Testis (tissue), 3 donors: ENCODE measurements around the gene AGBL1. TPM values are rescaled to one million over a fixed set of nuclear protein-coding genes. Genes with fewer than 3 reads are reported as not detected.

ENCODE experiments used
- DNase-seq: peaks from one replicate; pipeline ENCODE4 v3.0.0-alpha.2; 2019
- H3K27ac ChIP-seq, 2 donors: fragments of 200-600 bp; sonication (generic); one replicate each; pipeline ENCODE4 v1.5.1; 2019
- H3K27me3 ChIP-seq: fragments of 200-600 bp; sonication (generic); one replicate; pipeline ENCODE4 v1.5.1; 2019
- H3K36me3 ChIP-seq: fragments of 200-600 bp; sonication (generic); one replicate; pipeline ENCODE4 v1.5.1; 2017; ENCODE audit warnings: low read depth; ENCODE audit errors: missing control alignments
- H3K4me1 ChIP-seq: fragments of 200-600 bp; sonication (generic); one replicate; pipeline ENCODE4 v1.5.1; 2019
- H3K4me3 ChIP-seq, 2 donors: fragments of 200-600 bp; sonication (generic); one replicate each; pipeline ENCODE4 v1.5.1; 2017 to 2019
- H3K9me3 ChIP-seq: fragments of 200-600 bp; sonication (generic); one replicate; pipeline ENCODE4 v1.5.1; 2017
- CTCF ChIP-seq, 3 experiments: fragments of 450-650 bp in 2 of 3; fragments of 200-600 bp in 1 of 3; sonication (generic) in 1 of 3; IDR thresholded peaks; one replicate each; pipeline ENCODE4 v1.5.1; 2016 to 2019; ENCODE audit warnings: antibody characterized with exemption in 3 of 3, mild to moderate bottlenecking in 2 of 3, moderate library complexity in 1 of 3
- POLR2A ChIP-seq: fragments of 450-650 bp; IDR thresholded peaks from one replicate; pipeline ENCODE4 v1.6.1; 2017; ENCODE audit warnings: antibody characterized with exemption, mild to moderate bottlenecking, moderate library complexity
- WGBS, 2 donors: methylation state at CpG; one replicate each; pipeline ENCODE4 v1.1.5; 2018; 5-methylcytosine and 5-hydroxymethylcytosine counted together
- intact Hi-C: fragments of 100-400 bp; cut with DNase I; formaldehyde crosslinking; loops from one replicate; pipeline ENCODE4 v1.15.1; 2023; ENCODE audit warnings: low total_unique reads
- polyA plus RNA-seq: library from polyadenylated mRNA; stranded (reverse); fragments of 350-450 nt; fragmentation: Illumina TruSeq; extraction: RNeasy Lipid Tissue Mini Kit (QIAGEN cat#74804); gene quantifications from one replicate; pipeline ENCODE4 v1.2.3, GENCODE V29; 2014; ENCODE audit warnings: low read depth, low replicate concordance; ENCODE audit not compliant: insufficient read depth
- total RNA-seq, 2 donors: library from RNA; depleted of rRNA; stranded (reverse); fragments of >200 nt; gene quantifications; one replicate each; pipeline ENCODE4 v1.2.3, GENCODE V29; 2016

The AGBL1 gene
- total and polyA plus RNA-seq, 3 donors from 2014 or later, result 0.37 to 0.94 (median 0.70) TPM

GRCh38 chr15:86139828-86140227, 60.2 kb downstream of the AGBL1 start:
- Histone ChIP-seq H3K27ac (no peak overlapping the region), H3K9me3 (no peaks in the 10 kb centered on the region), H3K27me3 (no peaks in the 10 kb centered on the region), H3K4me1 (no peaks in the 10 kb centered on the region), H3K4me3 (no peak overlapping the region), H3K36me3 (no peaks in the 10 kb centered on the region)
- DNase-seq, result peak; percentile 24
- TF ChIP-seq CTCF (IDR thresholded peaks at IDR 0.05), result peak in 1 of 3 experiments; percentile 41
- no peak for TF ChIP-seq POLR2A
- intact Hi-C loops, result no loop called here
- WGBS, 2 donors, result 69 to 74% methylated on average over 9 of the region's 9 CpGs

GRCh38 chr15:86154705-86155104, 75.0 kb downstream of the AGBL1 start:
- no peaks in the 10 kb centered on the region for H3K27me3 ChIP-seq
- H3K4me1 ChIP-seq, result no peaks in the 10 kb centered on the region
- no peak for DNase-seq
- WGBS, 2 donors, result 81 to 88% methylated on average over 1 of the region's 1 CpG
- H3K36me3 ChIP-seq, result no peaks in the 10 kb centered on the region
- H3K9me3 ChIP-seq, result no peaks in the 10 kb centered on the region
- no peak overlapping the region for H3K4me3 ChIP-seq
- TF ChIP-seq POLR2A (no peak), CTCF (IDR thresholded peaks at IDR 0.05) (no peak)
- intact Hi-C loops, result no loop called here
- H3K27ac ChIP-seq, result no peak overlapping the region

GRCh38 chr15:86155551-86155950, 75.9 kb downstream of the AGBL1 start:
- no peak for TF ChIP-seq POLR2A
- TF ChIP-seq CTCF (IDR thresholded peaks at IDR 0.05), result no peak
- intact Hi-C loops, result no loop called here
- H3K27ac ChIP-seq, result no peak overlapping the region
- no peaks in the 10 kb centered on the region for H3K36me3 ChIP-seq
- no peaks in the 10 kb centered on the region for H3K27me3 ChIP-seq
- H3K4me3 ChIP-seq, result no peak overlapping the region
- DNase-seq, result no peak
- H3K4me1 ChIP-seq, result no peaks in the 10 kb centered on the region
- WGBS, 2 donors, result 72 to 81% methylated on average over 3 of the region's 3 CpGs
- no peaks in the 10 kb centered on the region for H3K9me3 ChIP-seq

- H3K36me3 ChIP-seq, result no peaks in the 10 kb centered on the region
- H3K4me1 ChIP-seq, result no peaks in the 10 kb centered on the region
- DNase-seq, result no peak
- intact Hi-C loops, result no loop called here
- H3K27me3 ChIP-seq, result no peaks in the 10 kb centered on the region
- H3K4me3 ChIP-seq, result no peak overlapping the region
- H3K9me3 ChIP-seq, result no peaks in the 10 kb centered on the region
- no peak overlapping the region for H3K27ac ChIP-seq
- no peak for TF ChIP-seq POLR2A
- 81% methylated on average over 6 of the region's 6 CpGs for WGBS, 2 donors
Measured at GRCh38 chr15:86157606-86158293, 78.1 kb downstream of the AGBL1 start.

- Histone ChIP-seq H3K27me3 (no peaks in the 10 kb centered on the region), H3K4me3 (no peak overlapping the region), H3K9me3 (no peaks in the 10 kb centered on the region), H3K4me1 (no peaks in the 10 kb centered on the region), H3K36me3 (no peaks in the 10 kb centered on the region), H3K27ac (no peak overlapping the region)
- TF ChIP-seq POLR2A (no peak), CTCF (IDR thresholded peaks at IDR 0.05) (no peak)
- intact Hi-C loops, result no loop called here
- 80 to 84% methylated on average over 3 of the region's 3 CpGs for WGBS, 2 donors
- no peak for DNase-seq
Measured at GRCh38 chr15:86159468-86159867, 79.8 kb downstream of the AGBL1 start.
